HL-60/S4 treated with phorbol 12-myristate 13-acetate at 8.2 ng/mL for 4 days and 3 days (cell line): ENCODE measurements around the gene PLA2G15.

Source experiments
- in situ Hi-C: fragments of 300-500 bp; cut with MboI; formaldehyde crosslinking; loops from 2 replicates; pipeline ENCODE4 v1.15.0; 2022; ENCODE audit warnings: low sequenced_read_pairs

The PLA2G15 gene

DNA sequence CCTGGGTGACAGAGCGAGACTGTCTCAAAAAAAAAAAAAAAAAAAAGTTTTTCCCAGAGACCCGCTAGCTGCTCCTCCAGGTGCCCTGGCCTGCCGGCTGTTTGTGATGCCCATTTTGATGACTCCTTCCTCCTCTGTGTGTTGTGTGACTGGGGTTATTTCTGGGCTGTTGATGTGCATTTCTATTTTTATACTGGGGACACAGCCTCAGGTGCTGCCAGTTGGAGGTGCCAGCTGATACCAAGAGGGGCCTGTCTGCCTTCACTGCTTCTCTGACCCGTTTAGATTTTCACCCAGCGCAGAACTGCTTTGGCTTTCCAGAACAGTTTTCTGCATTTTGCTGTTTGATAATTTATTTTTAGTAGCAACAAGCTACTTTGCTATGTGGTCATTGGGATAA, 6.7 kb downstream of the PLA2G15 start:
- in situ Hi-C loops = no loop called here

DNA sequence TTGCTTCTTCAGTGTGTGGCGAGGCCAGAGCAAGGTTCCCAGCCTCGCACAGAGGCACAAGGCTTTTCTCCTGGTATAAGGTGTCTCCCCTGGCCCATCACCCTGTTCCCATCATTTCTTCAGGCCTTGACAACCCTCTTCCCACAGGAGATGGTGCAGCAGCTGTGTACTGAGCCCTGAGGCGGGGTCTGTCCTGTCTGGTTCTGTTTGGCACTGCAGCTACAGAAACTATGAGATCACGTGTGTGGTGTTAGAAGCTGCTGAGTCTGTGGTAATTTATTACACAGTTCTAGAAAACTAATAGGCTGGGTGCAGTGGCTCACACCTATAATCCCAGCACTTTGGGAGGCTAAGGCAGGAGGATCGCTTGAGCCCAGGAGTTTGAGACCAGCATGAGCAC, 7.2 kb downstream of the PLA2G15 start:
- in situ Hi-C loops = no loop called here

DNA sequence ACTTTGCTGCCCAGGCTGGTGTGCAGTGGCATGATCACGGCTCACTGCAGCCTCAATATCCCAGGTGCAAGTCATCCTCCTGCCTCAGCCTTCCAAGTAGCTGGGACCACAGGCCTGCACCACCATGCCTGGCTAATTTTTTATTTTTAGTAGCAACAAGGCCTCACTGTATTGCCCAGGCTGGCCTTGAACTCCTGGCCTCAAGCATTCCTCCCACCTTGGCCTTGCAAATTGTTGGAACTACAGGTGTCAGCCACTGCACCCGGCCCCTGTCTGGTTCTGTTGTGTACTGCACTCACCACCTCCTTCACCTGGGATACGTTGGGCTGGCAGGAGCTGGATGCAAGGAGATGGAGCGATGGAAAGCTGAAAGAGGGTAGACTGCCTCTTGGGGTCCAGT, 8.5 kb downstream of the PLA2G15 start:
- in situ Hi-C loops = no loop called here

DNA sequence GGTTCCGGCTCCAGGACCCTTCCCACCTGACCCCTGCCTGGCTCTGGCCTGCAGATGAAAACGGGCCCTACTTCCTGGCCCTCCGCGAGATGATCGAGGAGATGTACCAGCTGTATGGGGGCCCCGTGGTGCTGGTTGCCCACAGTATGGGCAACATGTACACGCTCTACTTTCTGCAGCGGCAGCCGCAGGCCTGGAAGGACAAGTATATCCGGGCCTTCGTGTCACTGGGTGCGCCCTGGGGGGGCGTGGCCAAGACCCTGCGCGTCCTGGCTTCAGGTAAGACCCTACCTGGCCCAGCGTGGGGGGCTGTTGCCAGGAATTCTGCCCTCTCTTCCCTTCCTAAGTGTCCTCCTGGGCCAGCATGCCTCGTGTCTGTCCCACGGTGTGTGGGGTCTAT, 10.5 kb downstream of the PLA2G15 start:
- in situ Hi-C loops = no loop called here

DNA sequence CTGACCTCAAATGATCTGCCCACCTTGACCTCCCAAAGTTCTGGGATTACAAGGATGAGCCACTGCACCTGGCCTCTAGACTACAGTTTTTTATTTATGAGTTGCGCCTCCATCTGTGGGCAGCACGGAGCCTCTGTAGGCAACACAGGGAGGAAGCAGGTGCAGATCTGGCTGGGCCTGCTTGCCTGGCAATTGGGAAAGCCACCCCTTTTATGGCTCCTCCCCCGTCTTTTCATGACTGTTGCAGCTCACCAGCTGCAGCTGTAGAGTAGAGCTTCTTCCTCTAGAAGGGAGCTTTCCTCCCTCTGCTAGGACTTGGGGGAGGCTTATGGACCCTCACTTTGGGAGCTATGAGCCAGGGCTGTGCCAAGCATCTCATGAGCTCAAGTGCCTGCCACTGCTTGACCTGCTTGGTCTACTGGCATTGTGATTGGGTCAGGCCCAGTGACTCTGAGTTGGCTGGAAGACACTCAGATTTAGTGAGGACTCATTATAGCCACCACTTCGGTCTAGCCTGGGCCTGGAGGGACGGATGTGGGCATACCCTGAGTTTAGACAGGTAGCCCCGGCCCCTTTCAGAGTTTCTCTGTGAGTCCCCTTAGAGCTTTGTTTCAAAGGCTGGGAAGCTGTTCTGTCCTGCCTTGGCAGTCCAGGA, 12.2 kb downstream of the PLA2G15 start:
- in situ Hi-C loops = no loop called here

DNA sequence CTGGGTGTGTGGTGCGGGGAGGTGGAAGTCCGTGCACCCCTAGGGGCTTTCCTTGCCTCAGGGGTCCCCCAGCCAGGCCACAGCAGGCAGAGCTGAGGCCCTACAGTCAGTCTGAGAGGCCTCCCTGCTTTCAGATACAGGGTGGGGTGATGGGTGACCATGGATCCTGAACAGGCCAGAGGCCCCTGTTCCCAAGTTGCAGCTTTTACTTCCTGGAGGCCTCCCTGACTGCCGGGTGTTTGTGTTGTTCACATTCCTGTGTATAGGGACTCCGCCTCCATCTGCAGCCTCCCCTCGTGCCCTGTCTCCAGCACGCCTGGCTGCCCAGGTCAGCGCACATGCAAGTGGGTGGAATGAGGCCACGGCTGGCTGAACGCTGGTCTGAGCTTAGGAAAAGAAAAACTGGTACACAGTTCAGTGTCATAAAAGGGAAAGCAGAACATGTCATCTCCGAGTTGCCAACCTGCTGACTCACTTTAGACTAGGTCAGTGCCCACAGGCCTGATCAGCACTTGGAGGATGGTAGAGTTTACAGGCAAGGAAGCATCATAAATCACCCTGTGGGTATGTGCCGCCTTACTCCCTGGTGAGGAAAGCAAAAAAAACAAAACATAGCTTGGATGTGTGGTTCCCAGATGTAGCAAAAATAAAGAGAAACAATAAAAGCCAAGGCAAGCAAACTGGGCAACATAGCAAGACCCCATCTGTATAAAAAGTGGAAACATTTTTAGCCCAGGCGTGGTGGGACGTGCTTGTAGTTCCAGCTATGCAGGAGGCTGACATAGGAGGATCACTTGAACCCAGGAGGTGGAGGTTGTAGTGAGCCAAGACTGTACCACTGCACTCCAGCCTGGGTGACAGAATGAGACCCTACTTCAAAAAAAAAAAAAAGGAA, 13.0 kb downstream of the PLA2G15 start:
- in situ Hi-C loops = no loop called here

DNA sequence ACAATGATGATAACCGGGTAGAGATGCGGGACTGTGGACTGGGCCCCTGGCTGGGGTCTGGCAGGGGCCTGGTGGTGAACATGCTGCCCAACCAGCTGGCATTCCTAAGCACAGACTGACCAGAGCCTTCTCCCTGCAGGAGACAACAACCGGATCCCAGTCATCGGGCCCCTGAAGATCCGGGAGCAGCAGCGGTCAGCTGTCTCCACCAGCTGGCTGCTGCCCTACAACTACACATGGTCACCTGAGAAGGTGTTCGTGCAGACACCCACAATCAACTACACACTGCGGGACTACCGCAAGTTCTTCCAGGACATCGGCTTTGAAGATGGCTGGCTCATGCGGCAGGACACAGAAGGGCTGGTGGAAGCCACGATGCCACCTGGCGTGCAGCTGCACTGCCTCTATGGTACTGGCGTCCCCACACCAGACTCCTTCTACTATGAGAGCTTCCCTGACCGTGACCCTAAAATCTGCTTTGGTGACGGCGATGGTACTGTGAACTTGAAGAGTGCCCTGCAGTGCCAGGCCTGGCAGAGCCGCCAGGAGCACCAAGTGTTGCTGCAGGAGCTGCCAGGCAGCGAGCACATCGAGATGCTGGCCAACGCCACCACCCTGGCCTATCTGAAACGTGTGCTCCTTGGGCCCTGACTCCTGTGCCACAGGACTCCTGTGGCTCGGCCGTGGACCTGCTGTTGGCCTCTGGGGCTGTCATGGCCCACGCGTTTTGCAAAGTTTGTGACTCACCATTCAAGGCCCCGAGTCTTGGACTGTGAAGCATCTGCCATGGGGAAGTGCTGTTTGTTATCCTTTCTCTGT, 14.0 kb downstream of the PLA2G15 start:
- in situ Hi-C loops = no loop called here

DNA sequence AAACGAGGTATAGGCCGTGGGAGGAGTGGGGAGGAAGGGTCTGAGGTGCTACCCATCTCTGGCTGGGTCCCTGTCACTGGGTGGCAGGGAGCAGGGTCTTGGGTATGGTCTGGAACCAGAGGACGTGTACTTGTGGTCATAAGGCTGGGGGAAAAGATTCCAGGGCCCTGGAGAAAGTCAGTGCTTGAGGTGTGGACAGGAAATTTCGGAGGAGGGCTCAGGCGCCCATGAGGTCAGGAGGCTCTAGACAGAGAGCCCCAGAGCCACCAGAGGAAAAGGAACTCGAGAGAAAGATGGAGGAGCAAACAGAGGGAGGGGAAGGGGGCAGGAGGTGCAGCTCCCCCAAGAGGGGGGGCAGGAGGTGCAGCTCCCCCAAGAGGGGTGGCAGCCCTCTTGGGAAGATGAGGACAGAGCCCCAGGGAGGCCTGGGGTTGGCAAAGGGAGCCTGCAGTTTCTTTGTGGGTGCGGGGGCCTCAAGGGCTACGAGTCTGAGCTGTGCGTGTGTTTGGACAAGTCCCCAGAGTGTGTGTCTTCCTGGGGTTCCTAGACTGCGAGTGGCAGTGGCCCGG, 18.5 kb downstream of the PLA2G15 start:
- in situ Hi-C loops = no loop called here

DNA sequence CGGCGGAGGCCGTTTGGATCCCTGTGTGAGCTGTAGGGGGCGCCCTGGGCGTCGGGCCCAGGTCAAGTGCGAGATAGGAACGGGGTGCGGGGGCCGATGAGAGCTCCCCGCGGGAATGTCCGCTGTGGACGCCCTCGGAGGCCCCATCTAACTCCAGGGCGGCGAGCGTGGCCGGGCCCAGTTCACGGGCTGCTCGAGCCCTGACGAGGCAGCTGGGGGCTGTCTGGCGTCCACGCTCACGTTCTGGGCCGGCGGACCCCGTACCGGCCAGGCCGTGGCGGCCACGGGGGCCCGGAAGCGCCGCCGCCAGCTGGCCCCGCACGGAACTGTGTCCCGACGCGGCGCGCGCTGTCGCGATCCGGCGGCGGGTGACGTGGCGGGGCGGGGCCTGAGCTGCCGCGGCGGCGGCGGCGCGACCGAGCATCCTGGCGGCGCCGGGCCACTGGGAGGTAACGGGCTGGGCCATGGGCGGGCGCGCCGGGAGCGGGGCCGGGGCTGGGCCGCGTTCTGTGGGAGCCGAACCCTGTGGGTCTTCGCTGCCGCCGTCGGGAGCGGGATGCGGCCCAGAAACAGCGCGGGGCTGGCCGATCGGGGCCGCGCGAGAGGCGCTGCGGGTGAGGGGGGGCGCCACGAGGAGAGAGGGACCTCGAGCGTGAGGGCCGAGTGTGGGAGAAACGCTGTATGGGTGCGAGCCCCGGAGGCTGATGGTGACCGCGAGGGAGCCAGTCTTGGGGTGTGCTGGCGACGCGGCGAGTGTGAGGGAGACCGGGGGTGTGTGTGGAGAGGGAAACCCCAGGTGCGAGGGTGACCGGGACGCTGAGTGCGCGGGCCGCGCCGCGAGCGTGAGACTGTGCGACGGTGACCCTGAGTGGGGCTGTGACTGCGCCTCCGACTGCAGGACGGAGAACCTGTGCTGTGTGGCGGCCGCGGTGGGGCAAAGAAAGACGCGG, 19.2 kb downstream of the PLA2G15 start, which contains the start of gene SLC7A6:
Gene SLC7A6, plus strand, starts transcription at position 399 of the 950 bp plus-strand sequence. CDS start 10,201 bp downstream, outside the sequence.
- in situ Hi-C loops = no loop called here

DNA sequence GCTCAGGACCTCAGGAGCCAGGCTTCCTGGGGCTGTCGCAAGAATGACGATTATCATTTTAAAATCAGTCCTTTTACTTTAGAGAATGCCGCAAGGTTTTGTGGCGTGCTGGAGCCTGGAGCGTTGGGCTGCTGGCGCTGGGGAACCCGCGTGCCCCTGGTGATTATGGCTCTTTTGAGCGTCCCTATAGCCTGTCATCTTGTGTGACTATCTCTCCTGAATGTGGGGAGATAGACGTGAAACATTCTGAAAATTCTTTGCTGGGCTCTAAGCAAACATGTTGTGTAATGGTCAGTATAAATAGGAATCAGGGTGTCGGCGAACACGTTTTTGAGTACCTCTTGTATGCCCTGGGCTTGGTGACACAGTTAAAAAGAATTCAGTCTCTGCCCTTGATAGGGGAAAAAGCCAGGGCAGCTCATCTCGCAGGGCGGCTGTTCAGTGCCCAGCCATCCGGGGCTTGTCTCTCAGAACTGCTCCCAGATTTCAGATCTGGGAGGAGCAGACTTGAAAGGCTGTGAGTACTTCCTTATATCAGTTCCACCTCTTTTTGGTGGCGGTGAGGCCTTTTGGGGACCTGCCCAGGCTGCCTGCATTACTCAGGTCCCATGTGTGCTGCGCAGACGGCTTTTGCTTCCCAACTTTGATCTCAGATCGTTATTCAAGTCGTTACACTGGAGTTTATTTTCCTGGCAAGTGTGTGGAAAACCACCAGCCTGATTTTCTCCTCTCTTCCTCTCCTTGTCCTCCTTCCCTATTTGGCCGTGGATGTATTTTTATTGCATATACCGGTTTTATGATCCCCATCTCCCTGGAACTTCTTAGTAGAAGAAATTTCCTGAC, 20.1 kb downstream of the PLA2G15 start:
- in situ Hi-C loops = no loop called here

DNA sequence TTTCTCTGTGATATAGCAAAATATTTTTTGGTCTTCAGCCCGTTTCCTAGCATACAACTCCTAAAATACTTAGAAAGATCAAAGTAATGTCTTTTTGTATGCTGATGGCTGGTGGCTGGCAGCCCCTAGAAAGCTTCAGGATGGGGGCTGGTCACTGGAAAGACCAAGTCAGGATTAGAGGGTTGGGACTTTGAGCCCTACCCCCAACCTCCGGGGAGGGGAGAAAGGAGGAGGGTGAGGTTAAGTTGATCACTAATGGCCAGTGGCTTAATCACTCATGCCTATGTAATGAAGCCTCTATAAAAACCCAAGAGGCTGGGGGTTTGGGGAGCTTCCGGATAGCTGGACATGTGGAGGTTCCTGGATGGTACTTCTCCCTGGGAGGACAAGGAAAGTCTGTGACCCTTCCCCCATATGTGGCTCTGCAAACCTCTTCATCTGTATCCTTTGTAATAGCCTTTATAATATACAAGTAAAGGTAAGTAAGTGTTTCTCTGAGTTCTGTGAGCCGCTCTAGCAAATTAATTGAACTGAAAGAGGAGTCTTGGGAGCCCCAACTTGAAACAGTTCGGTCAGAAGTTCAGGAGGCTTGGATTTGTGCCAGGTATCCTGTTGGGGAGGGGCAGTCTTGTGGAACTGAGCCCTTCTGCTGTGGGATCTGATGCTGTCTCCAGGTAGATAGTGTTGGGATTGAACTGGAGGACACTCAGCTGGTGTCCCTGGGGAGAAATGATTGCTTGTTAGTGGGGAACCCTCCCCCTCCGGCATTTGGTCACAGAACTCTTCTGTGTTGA, 22.6 kb downstream of the PLA2G15 start:
- in situ Hi-C loops = no loop called here

DNA sequence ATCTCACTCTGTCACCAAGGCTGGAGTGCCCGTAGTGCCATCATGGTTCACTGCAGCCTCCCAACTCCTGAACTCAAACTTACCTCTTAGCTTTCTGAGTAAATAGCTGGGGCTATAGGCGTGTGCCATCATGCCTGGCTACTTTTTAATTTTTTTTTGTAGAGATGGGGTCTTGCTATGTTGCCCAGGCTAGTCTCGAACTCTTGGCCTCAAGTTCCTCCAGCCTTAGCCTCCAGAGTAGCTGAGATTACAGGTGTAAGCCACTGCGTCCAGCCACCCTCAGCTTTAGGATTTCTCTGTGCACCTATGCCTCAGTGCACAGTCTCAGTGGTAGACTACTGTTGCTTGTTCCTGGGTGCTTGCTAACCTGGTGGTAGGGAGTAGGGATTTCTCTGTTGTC, 24.6 kb downstream of the PLA2G15 start:
- in situ Hi-C loops = no loop called here

DNA sequence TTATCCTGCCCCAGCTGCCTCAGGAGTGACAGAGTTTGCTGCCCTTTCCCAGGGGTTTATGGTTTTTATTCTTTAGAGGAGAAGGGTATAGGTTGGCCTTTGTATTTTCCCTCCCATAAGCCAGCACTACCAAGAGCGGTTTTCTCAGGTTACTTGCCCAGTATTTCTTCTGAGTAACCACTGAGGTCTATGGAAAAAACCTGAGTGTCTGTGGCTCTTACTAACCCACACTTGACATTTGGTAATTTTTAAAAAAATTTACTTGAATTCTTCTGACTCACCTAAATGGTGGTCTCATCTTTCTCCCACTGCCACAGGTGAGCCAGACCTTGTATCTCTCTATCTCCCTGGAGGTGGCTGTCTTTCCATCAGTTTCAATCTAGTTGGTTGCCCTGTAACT, 25.2 kb downstream of the PLA2G15 start:
- in situ Hi-C loops = no loop called here

DNA sequence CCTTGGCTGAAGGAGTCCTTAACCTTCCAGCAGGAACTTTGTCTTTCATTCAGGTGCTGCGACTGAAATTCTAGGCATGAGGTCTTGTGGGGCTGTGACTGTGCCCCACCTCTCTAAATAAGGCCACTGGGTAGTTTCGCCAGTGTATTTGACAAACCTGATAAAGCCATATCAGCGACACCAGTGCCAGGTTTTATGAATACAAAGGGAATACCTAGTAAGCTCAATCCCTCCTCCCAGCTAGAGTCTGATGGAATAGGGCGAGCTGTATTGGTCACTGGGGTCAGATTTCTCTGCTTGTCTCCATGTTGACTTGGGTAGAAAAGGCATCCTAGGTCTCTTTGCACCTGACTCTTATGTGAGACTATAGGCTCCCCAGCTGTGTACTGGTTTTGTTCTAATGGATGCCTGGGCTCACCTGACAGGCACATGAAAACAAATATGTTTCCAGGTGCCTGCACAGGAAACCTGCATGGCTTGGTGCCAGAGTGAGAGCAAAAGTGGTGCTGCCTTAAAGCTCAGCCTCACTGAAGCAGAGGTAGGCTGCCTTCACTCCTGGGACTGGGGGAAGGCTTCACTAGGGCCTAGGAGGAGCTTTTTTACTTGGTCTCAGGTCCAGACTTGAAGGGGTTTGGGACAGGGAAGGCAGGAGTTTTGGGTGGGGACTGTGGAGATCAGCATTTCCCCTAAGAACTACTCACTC, 27.5 kb downstream of the PLA2G15 start:
- in situ Hi-C loops = no loop called here

DNA sequence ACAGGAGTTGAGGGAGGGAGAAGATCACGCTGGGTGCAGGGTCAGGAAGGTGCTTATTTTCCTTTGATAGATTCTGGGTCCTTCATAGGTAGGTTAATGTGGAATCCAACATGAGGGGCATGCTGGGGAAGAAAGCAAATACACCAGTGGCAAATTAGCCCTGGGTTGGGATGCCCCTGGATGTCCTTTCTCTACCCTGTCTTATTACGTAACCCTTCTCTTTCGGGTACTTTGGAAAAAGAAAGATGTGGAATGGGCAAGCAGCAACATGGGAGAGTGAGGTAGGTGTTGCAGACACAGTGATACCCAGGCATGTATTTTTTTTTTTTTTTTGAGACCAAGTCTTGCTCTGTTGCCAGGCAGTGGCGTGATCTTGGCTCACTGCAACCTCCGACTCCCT, 28.3 kb downstream of the PLA2G15 start:
- in situ Hi-C loops = no loop called here

DNA sequence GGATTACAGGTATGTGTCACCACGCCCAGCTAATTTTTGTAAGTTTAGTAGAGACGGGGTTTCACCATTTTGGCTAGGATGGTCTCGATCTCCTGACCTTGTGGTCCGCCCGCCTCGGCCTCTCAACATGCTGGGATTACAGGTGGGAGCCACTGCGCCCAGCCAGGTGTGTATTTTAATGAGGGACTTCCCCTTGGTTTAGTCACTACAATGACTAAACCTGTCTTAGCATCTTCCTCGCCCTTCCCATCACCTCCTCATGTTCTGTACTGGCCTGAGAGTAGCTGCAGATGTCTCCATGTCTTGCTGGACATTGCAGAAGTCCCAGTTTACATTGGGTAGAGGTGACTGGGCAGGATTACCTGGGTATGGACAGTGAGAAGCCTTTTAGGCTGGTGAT, 28.7 kb downstream of the PLA2G15 start:
- in situ Hi-C loops = no loop called here

DNA sequence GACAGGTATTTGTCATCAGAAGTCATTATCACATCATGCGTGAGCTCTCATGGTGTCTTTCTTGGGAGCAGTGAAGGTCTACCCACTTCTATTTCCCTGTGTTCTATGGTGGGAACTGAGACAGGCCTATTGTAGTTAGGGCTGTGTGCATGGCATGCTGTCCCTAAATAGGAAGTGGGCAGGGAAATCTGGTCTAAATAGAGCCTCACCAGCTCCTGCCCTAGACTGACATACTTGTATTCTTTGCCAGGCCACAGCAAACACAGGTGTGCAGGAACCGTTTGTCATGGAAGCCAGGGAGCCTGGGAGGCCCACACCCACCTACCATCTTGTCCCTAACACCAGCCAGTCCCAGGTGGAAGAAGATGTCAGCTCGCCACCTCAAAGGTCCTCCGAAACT, 29.3 kb downstream of the PLA2G15 start:
- in situ Hi-C loops = no loop called here
